NT2/D1 (cell line): Measurements from ENCODE around the gene CYP46A1.

ENCODE experiments used
- DNase-seq: peaks from one replicate; pipeline ENCODE4 v3.0.0-alpha.2; 2011; ENCODE audit warnings: low read depth, low spot score
- H3K27me3 ChIP-seq: 2 replicates; pipeline ENCODE4 v1.6.0; 2011; ENCODE audit warnings: mild to moderate bottlenecking; ENCODE audit not compliant: insufficient read length, insufficient read depth
- H3K36me3 ChIP-seq: 2 replicates; pipeline ENCODE4 v1.6.1; 2011; ENCODE audit warnings: mild to moderate bottlenecking, low read length, mixed read lengths; ENCODE audit not compliant: insufficient read depth, insufficient read length
- H3K4me1 ChIP-seq: 2 replicates; pipeline ENCODE4 v1.5.1; 2011; ENCODE audit not compliant: insufficient read depth, insufficient read length
- H3K4me3 ChIP-seq: 2 replicates; pipeline ENCODE4 v1.5.1; 2011; ENCODE audit warnings: low read depth; ENCODE audit not compliant: insufficient read length
- H3K9ac ChIP-seq: 2 replicates; pipeline ENCODE4 v1.6.0; 2011; ENCODE audit warnings: low read depth; ENCODE audit not compliant: insufficient read length
- H3K9me3 ChIP-seq: 2 replicates; pipeline ENCODE4 v1.5.1; 2011; ENCODE audit warnings: mild to moderate bottlenecking, low read length; ENCODE audit not compliant: insufficient read depth
- SUZ12 ChIP-seq: IDR thresholded peaks from 2 replicates; pipeline ENCODE4 v1.6.1; 2011; ENCODE audit not compliant: insufficient read length, insufficient read depth; ENCODE audit errors: extremely low read depth
- YY1 ChIP-seq: IDR thresholded peaks from 2 replicates; pipeline ENCODE4 v1.6.1; 2011; ENCODE audit not compliant: insufficient read length, insufficient read depth
- ZNF274 ChIP-seq: IDR thresholded peaks from 2 replicates; pipeline ENCODE4 v1.6.1; 2011; ENCODE audit warnings: mild to moderate bottlenecking, low read depth, low read length

The CYP46A1 gene

DNA sequence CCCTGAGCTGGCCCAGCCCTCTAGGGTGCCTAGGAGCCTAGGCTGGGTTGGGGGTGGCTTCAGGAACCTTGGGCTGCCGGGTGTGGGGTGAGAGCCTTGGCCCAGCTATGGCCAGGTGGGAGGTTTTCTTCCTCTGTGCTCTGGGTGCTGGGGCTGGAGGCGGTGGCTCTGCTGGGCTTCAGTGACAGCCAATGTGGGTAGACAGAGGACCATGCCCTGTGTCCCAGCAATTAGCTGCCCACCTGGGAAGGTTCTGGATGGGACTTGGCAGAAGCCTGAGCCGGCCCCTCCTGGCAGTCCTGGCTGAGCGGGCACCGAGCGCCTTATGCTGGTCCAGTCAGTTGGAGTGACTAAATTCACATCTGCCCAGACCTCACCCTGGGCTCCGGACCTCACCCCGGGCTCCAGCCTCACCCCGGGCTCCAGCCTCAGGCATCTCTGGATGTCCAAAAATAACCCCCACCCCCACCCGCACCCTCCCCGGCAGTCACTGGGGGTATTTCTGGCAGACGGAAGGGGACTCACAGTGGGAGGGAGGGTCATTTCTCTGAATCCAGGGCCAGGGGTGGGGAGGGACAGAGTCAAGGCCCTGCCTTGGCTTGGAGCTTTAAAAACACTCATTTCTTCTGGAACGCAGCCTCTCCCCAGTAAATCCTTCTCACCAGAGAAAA, 46.9 kb downstream of the CYP46A1 start:
- peak overlapping the region; percentile 54 for H3K4me3 ChIP-seq
- no peak for TF ChIP-seq SUZ12
- TF ChIP-seq YY1, result no peak
- no peak for TF ChIP-seq ZNF274
- H3K4me1 ChIP-seq, result peaks cover 14% of the 10 kb centered on the region
- H3K36me3 ChIP-seq, result no peaks in the 10 kb centered on the region
- no peaks in the 10 kb centered on the region for H3K27me3 ChIP-seq
- peak overlapping the region; percentile 85 for H3K9ac ChIP-seq
- DNase-seq, result no peak
- H3K9me3 ChIP-seq, result no peaks in the 10 kb centered on the region

DNA sequence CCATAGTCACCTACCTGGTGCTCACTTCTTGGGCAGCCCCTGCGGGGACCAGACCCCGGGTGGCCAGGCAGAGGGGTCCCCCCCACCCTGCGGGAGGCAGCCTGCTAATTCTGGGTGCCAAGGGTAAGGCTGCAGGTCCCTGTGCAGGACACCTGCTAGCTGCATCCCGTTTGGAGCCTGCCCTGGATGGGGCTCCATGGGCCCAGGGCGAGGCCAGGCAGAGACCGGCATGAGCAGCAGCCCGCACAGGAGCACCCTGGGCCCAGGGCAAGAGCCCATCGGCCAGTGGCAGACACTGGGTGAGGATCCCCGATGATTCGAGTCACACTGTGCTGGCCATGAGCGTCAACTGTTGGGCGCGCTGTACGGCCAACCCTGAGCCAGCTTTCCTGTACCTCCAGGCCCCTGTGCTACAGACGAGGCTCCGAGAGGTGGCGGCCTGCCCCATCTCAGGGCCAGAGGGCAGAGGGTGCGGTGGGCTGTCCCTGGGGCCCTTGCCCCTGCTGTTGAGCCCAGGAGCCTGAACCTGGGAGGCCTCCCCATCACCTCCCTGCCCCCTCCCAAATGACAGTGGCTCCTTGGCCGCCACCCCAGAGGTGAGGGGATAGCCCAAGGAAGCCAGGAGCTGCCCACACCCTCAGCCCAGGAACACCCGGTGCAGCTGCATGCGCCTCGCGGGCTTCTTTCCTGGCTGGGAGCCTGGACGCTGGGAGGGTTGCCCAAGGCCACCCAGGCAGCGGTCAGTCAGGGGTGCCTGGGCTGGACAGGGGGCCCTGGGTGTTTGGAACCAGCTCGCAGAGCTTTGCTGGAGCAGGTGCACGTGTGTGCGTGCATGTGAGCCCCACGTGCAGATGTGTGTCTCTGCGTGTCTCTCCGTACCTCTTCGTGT, 47.7 kb downstream of the CYP46A1 start:
- no peak for DNase-seq
- Histone ChIP-seq H3K4me1 (peaks cover 16% of the 10 kb centered on the region), H3K27me3 (no peaks in the 10 kb centered on the region), H3K4me3 (no peak overlapping the region), H3K36me3 (no peaks in the 10 kb centered on the region), H3K9ac (peak overlapping the region; percentile 50), H3K9me3 (no peaks in the 10 kb centered on the region)
- TF ChIP-seq SUZ12, result no peak
- TF ChIP-seq YY1, result no peak
- TF ChIP-seq ZNF274, result no peak

DNA sequence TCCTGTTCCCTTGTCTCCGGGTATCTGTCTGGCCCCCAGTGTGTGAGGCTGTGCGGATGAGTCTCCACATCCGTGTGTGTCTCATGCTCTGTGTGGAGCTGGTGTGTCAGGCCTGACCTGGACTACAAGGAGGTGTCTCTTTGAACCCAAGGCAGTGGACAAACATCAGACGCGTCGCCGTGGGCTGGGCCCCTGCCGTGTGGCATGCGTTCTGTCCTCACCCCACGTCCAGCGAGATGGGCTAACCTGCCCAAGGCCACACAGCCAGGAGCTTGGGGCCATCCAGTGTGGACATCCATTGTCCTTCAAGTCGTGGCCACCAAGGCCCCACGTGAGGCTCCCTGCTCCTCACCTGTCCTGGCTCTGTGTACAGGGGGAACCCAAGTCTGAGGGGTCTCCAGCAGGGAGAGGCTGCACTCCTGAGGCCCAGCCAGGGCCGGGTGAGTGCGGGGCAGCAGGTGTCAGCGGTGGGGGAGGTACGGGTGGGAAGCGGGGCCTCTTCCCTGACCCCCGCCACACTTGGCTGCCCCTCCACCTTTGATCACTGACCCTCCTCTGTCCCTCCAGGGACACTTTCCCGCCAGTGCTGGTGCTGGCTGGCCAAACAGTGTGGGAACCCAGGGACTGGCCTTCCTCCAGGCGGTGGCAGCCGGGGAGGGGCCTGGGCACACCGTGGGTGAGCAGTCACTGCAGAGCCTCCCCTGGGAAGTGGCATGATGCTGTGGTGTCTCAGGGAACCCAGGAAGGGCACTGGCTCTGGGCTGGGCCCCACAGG, 48.5 kb downstream of the CYP46A1 start:
- Histone ChIP-seq H3K4me3 (no peak overlapping the region), H3K9ac (no peak overlapping the region), H3K27me3 (no peaks in the 10 kb centered on the region), H3K36me3 (no peaks in the 10 kb centered on the region), H3K4me1 (peaks cover 20% of the 10 kb centered on the region), H3K9me3 (no peaks in the 10 kb centered on the region)
- TF ChIP-seq YY1 (no peak), SUZ12 (no peak), ZNF274 (no peak)
- no peak for DNase-seq

DNA sequence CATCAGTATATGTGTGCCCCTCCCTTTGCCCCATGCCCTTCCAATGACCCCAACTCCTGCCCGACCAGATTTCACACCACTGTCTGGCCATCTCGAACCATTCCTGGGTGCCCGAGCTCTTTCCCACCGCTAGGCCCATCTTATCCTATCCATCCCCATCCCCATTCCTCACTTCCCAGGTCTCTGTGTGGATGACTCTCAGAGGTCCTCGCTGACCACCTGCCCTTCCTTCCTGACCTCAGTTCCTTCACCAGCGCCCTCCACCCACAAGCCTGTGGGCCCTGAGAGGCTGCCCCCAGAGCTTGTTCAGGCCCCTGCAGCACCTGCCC, 49.1 kb downstream of the CYP46A1 start:
- DNase-seq, result no peak
- no peak overlapping the region for H3K4me3 ChIP-seq
- H3K4me1 ChIP-seq, result peaks cover 20% of the 10 kb centered on the region
- H3K36me3 ChIP-seq, result no peaks in the 10 kb centered on the region
- H3K9ac ChIP-seq, result no peak overlapping the region
- no peaks in the 10 kb centered on the region for H3K27me3 ChIP-seq
- TF ChIP-seq YY1 (no peak), SUZ12 (no peak), ZNF274 (no peak)
- H3K9me3 ChIP-seq, result no peaks in the 10 kb centered on the region

DNA sequence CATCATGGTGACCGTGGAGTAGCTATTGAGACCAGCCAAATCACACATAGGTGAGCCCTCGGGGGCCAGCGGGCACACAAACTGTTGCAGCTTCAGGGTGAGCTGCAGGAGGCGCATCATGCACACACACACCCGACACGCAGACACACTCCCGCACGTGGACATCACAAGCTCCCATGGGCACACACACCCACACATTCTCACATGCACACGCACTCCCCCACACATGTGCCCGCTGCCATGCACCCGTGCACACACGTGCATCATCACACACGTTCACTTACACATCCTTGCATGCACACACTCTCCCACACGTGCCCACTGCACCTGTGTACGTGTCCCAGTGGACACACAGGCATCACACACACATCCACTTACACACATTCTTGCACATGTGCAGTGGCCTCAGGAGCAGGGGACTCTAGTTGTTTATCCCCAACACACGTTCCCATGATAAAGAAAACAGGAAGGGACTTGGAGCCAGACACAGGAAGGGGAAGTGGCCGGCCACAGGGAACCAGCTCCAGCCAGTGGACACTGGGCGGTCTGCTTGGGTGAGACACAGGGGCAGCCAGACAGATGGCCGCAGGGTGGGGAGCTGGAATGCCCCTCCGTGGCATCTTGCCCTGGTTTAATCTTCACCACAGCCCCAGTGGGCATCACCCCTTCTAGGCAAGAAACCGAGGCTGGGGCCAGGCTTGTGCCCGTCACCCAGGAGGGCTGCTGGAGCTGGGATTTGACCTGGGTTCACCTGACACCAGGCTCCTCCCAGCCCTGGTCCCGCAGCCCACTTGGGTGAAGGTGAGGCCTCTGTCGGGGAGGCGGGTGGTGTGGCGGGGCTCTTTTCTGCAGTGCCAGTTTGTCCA, 49.7 kb downstream of the CYP46A1 start:
- no peak overlapping the region for H3K9ac ChIP-seq
- no peak for TF ChIP-seq YY1
- no peak for TF ChIP-seq SUZ12
- TF ChIP-seq ZNF274, result no peak
- H3K27me3 ChIP-seq, result no peaks in the 10 kb centered on the region
- H3K36me3 ChIP-seq, result no peaks in the 10 kb centered on the region
- no peaks in the 10 kb centered on the region for H3K9me3 ChIP-seq
- H3K4me1 ChIP-seq, result peaks cover 20% of the 10 kb centered on the region
- no peak overlapping the region for H3K4me3 ChIP-seq
- no peak for DNase-seq

DNA sequence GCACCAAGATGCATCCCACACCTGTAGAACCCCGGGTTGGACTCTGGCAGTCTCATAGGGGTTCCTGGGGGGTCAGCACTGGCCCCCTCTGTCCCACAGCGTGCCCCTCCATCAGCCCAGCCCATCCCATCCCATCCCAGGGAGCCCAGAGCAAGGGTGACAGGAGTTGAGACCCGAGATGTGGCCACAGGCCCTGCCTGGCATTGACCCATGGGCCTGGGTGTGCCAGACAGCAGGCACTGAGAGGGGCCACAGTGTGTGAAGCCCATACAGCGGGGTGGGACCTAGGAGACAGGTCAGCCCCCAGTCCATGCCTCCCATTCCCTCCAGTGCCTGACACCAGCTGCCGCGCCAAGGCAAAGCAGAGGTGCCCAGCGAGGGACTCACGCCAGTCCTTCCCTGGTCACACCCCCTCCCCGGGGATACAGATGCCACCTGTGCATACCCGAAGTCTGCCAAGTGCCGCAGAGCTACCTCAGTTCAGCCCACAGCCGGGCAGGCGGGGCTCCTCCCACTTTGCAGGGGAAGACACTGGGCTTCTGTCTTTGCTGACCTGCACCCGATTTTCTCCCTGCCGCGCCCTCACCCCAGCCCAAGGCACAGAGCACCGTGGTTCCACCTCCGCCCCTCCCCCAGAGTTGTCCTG, 50.4 kb downstream of the CYP46A1 start:
- Histone ChIP-seq H3K27me3 (no peaks in the 10 kb centered on the region), H3K36me3 (no peaks in the 10 kb centered on the region), H3K9ac (no peak overlapping the region), H3K4me1 (peaks cover 20% of the 10 kb centered on the region), H3K4me3 (no peak overlapping the region), H3K9me3 (no peaks in the 10 kb centered on the region)
- DNase-seq, result no peak
- TF ChIP-seq SUZ12 (no peak), YY1 (no peak), ZNF274 (no peak)
